GM12892 (cell line): Measurements from ENCODE around the gene ZBTB39.
"Not testable (repeated sequence)": the region's sequence is repeated elsewhere in the genome, so short reads cannot be mapped to it uniquely, and the experiment has no call there.

Experiments
- POLR2A ChIP-seq: IDR thresholded peaks from 2 replicates; pipeline ENCODE4 v1.6.1; 2011; ENCODE audit warnings: low read depth, low read length, control low read depth
- TAF1 ChIP-seq: IDR thresholded peaks from 2 replicates; pipeline ENCODE4 v1.6.1; 2011; ENCODE audit warnings: low read depth, mild to moderate bottlenecking, control low read depth, low read length, borderline replicate concordance

- TF ChIP-seq POLR2A, TAF1: not testable (repeated sequence)
These were observed 40.2 kb downstream of the ZBTB39 start for GRCh38 chr12:56965997-56966642.
